ENCODE results near the gene RAMP2.
A peak's percentile ranks its signal among the peaks of the same experiment; 100 is the strongest.

RAMP2 gene

DNA sequence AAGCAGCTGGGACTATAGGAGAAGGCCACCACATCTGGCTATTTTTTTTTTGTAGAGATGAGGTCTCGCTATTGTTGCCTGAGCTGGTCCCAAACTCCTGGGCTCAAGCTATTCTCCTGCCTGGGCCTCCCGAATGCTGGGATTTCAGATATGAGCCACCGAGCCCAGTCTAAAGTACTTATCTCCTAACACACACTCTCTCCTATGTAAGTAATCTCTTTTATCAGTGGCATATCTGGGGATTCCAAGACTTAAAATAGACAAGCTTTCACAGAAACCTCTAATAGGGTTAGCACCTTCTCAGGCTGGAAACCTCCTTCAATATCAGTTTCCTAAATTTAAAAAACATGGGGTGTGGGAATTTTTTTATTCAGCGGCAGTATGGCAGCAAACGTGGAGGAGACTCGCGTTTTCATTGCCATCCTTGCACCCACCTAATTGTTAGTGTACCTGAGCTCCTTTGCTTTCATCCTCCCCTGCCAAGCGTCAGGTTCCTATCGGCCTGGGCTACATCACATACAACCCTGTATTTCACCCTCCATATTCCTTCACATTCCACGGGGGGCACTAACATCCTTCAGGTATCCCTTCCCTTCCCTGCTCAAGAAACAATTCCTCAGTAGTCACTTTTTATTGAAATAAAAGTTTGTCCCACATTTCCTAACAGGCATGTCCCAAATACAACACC lies 17.3 kb upstream of the RAMP2 start:
- TF ChIP-seq, protein P1, sequence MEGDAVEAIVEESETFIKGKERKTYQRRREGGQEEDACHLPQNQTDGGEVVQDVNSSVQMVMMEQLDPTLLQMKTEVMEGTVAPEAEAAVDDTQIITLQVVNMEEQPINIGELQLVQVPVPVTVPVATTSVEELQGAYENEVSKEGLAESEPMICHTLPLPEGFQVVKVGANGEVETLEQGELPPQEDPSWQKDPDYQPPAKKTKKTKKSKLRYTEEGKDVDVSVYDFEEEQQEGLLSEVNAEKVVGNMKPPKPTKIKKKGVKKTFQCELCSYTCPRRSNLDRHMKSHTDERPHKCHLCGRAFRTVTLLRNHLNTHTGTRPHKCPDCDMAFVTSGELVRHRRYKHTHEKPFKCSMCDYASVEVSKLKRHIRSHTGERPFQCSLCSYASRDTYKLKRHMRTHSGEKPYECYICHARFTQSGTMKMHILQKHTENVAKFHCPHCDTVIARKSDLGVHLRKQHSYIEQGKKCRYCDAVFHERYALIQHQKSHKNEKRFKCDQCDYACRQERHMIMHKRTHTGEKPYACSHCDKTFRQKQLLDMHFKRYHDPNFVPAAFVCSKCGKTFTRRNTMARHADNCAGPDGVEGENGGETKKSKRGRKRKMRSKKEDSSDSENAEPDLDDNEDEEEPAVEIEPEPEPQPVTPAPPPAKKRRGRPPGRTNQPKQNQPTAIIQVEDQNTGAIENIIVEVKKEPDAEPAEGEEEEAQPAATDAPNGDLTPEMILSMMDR (tag by site-specific recombination; IDR thresholded peaks at IDR 0.05), result peak; percentile 46; the same call in 1 of the 2 replicates
- no peak for TF ChIP-seq ZNF792 (tag by site-specific recombination; IDR thresholded peaks at IDR 0.05)
- peak overlapping the region; percentile 73 for H3K4me3 ChIP-seq (ENCODE audit: low read depth, low read length)
- no peaks in the 10 kb centered on the region for H3K9me3 ChIP-seq (ENCODE audit: control insufficient read depth, insufficient read depth, low read depth, low read length)
- ChIA-PET POLR2A (interaction anchor here (1.1 to 1.6 kb wide), 5 partner anchors 11 to 90 kb away, joined by 3 to 5 read pairs (median 3); partner anchors contain the start of genes PSME3 and VPS25), CTCF (interaction anchor here (0.6 to 1.3 kb wide), 6 partner anchors 20 to 636 kb away, joined by 3 to 12 read pairs (median 5); partner anchors contain the start of gene PSMC3IP)
- H3K36me3 ChIP-seq (ENCODE audit: control insufficient read depth in 2 of 2, insufficient read depth in 1 of 2, low read length in 2 of 2), result peaks cover 0 to 4% of the 10 kb centered on the region in 2 experiments; a peak in 1 of 3 replicates
- peak overlapping the region; percentile 79 for H3K27ac ChIP-seq (ENCODE audit: extremely low read depth, low read depth, low read length)
- H3K4me1 ChIP-seq (ENCODE audit: control insufficient read depth, insufficient read depth, low read length), result peaks cover 7% of the 10 kb centered on the region

DNA sequence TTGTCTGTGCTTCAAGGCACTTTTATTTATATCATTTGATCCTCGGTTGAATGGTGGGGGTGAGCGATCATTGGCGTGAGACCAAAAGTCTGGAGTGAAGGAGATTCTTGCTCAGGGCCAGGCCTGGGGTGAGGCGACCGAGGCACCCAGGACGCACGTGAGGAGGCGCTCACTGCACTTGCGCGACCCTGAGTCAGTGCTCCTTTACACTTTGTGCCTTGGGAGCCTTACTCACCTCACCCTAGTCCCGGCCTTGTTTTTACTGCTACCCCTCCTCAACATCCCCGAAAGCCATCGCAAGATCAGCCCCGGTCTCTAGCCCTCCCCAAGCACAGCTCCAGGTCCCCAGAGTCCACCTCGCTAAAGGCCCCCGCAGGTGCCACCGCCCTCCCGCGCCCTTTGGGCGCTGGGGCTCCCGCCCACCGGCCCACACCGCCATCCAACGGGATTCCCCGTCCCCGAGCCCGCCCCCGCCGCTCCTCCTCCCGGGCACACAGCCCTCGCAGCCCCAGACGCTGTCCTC lies 16.7 kb upstream of the RAMP2 start:
- peaks cover 9% of the 10 kb centered on the region for H3K4me1 ChIP-seq (ENCODE audit: control insufficient read depth, insufficient read depth, low read length)
- ChIA-PET POLR2A (interaction anchor here (1.1 to 1.6 kb wide), 5 partner anchors 11 to 89 kb away, joined by 3 to 5 read pairs (median 3); partner anchors contain the start of genes PSME3 and VPS25), CTCF (interaction anchor here (1.2 to 1.3 kb wide), 2 partner anchors 19 to 167 kb away, joined by 7 to 8 read pairs; partner anchors contain the start of gene PSMC3IP)
- peak overlapping the region; percentile 73 for H3K4me3 ChIP-seq (ENCODE audit: low read depth, low read length)
- no peaks in the 10 kb centered on the region for H3K9me3 ChIP-seq (ENCODE audit: control insufficient read depth, insufficient read depth, low read depth, low read length)
- peaks cover 0 to 4% of the 10 kb centered on the region in 2 experiments; a peak in 1 of 3 replicates for H3K36me3 ChIP-seq (ENCODE audit: control insufficient read depth in 2 of 2, insufficient read depth in 1 of 2, low read length in 2 of 2)
- H3K27ac ChIP-seq (ENCODE audit: extremely low read depth, low read depth, low read length), result peak overlapping the region; percentile 79
- no peak for TF ChIP-seq ZNF121 (tag by site-specific recombination; IDR thresholded peaks at IDR 0.05)
- no peak for TF ChIP-seq ZNF132 (tag by site-specific recombination; IDR thresholded peaks at IDR 0.05; ENCODE audit: borderline replicate concordance)
- TF ChIP-seq, protein P2, sequence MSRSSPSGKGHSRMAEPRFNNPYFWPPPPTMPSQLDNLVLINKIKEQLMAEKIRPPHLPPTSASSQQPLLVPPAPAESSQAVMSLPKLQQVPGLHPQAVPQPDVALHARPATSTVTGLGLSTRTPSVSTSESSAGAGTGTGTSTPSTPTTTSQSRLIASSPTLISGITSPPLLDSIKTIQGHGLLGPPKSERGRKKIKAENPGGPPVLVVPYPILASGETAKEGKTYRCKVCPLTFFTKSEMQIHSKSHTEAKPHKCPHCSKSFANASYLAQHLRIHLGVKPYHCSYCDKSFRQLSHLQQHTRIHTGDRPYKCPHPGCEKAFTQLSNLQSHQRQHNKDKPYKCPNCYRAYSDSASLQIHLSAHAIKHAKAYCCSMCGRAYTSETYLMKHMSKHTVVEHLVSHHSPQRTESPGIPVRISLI (tag by site-specific recombination; IDR thresholded peaks at IDR 0.05), result no peak
- no peak for TF ChIP-seq ZNF670 (tag by site-specific recombination; IDR thresholded peaks at IDR 0.05; ENCODE audit: low read depth)
- TF ChIP-seq ZNF433 (tag by site-specific recombination; IDR thresholded peaks at IDR 0.05; ENCODE audit: low read depth), result no peak
- peak; percentile 83 for TF ChIP-seq KLF1 (tag by site-specific recombination; IDR thresholded peaks at IDR 0.05)
- TF ChIP-seq ZSCAN16 (tag by site-specific recombination; IDR thresholded peaks at IDR 0.05), result no peak
- peak; percentile 79 for TF ChIP-seq ZBTB17 (tag by site-specific recombination; IDR thresholded peaks at IDR 0.05)
- TF ChIP-seq ZNF473 (tag by site-specific recombination; IDR thresholded peaks at IDR 0.05), result no peak
- no peak for TF ChIP-seq ZNF2 (tag by site-specific recombination; IDR thresholded peaks at IDR 0.05)
- TF ChIP-seq OSR2 (tag by site-specific recombination; IDR thresholded peaks at IDR 0.05), result no peak
- no peak for TF ChIP-seq MEIS1 (CRISPR knock-in tag; IDR thresholded peaks at IDR 0.05; ENCODE audit: borderline replicate concordance)
- TF ChIP-seq ZNF350 (tag by site-specific recombination; IDR thresholded peaks at IDR 0.05), result no peak
- TF ChIP-seq OVOL3 (tag by site-specific recombination; IDR thresholded peaks at IDR 0.05), result no peak
- peak; percentile 90 for TF ChIP-seq ZNF335 (tag by site-specific recombination; conservative IDR thresholded peaks at IDR 0.05)
- TF ChIP-seq ZNF747 (tag by site-specific recombination; IDR thresholded peaks at IDR 0.05), result no peak
- TF ChIP-seq ZNF596 (tag by site-specific recombination; IDR thresholded peaks at IDR 0.05), result no peak
- no peak for TF ChIP-seq MZF1 (tag by site-specific recombination; IDR thresholded peaks at IDR 0.05; ENCODE audit: borderline replicate concordance)
- TF ChIP-seq ZNF626 (tag by site-specific recombination; IDR thresholded peaks at IDR 0.05), result no peak
- TF ChIP-seq ZNF707 (tag by site-specific recombination; IDR thresholded peaks at IDR 0.05), result no peak
- TF ChIP-seq HOXA7 (CRISPR knock-in tag; IDR thresholded peaks at IDR 0.05; ENCODE audit: borderline replicate concordance), result no peak
- TF ChIP-seq ZNF555 (tag by site-specific recombination; conservative IDR thresholded peaks at IDR 0.05), result no peak
- no peak for TF ChIP-seq ZNF311 (tag by site-specific recombination; IDR thresholded peaks at IDR 0.05; ENCODE audit: borderline replicate concordance)
- TF ChIP-seq FEZF1 (tag by site-specific recombination; IDR thresholded peaks at IDR 0.05), result no peak
- no peak; the same call in 1 of the 2 replicates for TF ChIP-seq ZNF660 (tag by site-specific recombination; IDR thresholded peaks at IDR 0.05)
- no peak; the same call in 1 of the 2 replicates for TF ChIP-seq YY2 (tag by site-specific recombination; IDR thresholded peaks at IDR 0.05)
- TF ChIP-seq ZNF157 (tag by site-specific recombination; IDR thresholded peaks at IDR 0.05), result no peak
- no peak for TF ChIP-seq ZNF785 (tag by site-specific recombination; IDR thresholded peaks at IDR 0.05)
- no peak for TF ChIP-seq ZBTB7A (tag by site-specific recombination; IDR thresholded peaks at IDR 0.05; ENCODE audit: low read depth)
- TF ChIP-seq ZNF548 (tag by site-specific recombination; IDR thresholded peaks at IDR 0.05), result no peak
- TF ChIP-seq ZIC2 (tag by site-specific recombination; IDR thresholded peaks at IDR 0.05), result peak; percentile 16; the same call in 1 of the 2 replicates
- TF ChIP-seq ZNF514 (tag by site-specific recombination; IDR thresholded peaks at IDR 0.05), result no peak
- TF ChIP-seq SP7 (tag by site-specific recombination; IDR thresholded peaks at IDR 0.05), result no peak; the same call in 1 of the 2 replicates

Data from HEK293 (cell line).